Endodermal cell (in vitro differentiated cells): ENCODE measurements around the gene TCF7L2. TPM values are rescaled to one million over a fixed set of nuclear protein-coding genes. Genes with fewer than 3 reads are reported as not detected.

Source experiments
- DNase-seq: peaks from one replicate; pipeline ENCODE4 v3.0.0-alpha.2; 2017
- H3K27ac ChIP-seq: 2 replicates; pipeline ENCODE4 v1.5.1; 2013; ENCODE audit warnings: mild to moderate bottlenecking, low read depth, low read length, moderate library complexity
- H3K27me3 ChIP-seq: 2 replicates; pipeline ENCODE4 v1.6.1; 2013; ENCODE audit warnings: mild to moderate bottlenecking, low read length, moderate library complexity; ENCODE audit not compliant: insufficient read depth, control insufficient read depth, poor library complexity, severe bottlenecking
- H3K36me3 ChIP-seq: 2 replicates; pipeline ENCODE4 v1.7.0; 2013; ENCODE audit warnings: mild to moderate bottlenecking, low read length, moderate library complexity; ENCODE audit not compliant: control insufficient read depth, insufficient read depth
- H3K4me1 ChIP-seq: one replicate; pipeline ENCODE4 v1.7.0; 2013; ENCODE audit warnings: low read length; ENCODE audit not compliant: control insufficient read depth, insufficient read depth
- H3K4me3 ChIP-seq: 2 replicates; pipeline ENCODE4 v1.5.1; 2013; ENCODE audit warnings: mild to moderate bottlenecking, low read length, moderate library complexity
- H3K9ac ChIP-seq: 2 replicates; pipeline ENCODE4 v1.6.1; 2013; ENCODE audit warnings: mild to moderate bottlenecking, low read length, moderate library complexity; ENCODE audit not compliant: poor library complexity, severe bottlenecking; ENCODE audit errors: extremely low read depth
- H3K9me3 ChIP-seq: 2 replicates; pipeline ENCODE4 v1.6.1; 2013; ENCODE audit warnings: mild to moderate bottlenecking, low read length, moderate library complexity; ENCODE audit not compliant: control insufficient read depth
- H3K27ac Mint-ChIP-seq: 2 replicates; pipeline ENCODE4 v1.8.0; 2020; ENCODE audit warnings: mixed read lengths
- H3K27me3 Mint-ChIP-seq: 2 replicates; pipeline ENCODE4 v1.8.0; 2021; ENCODE audit warnings: mild to moderate bottlenecking, mixed read lengths; ENCODE audit not compliant: insufficient read depth
- H3K36me3 Mint-ChIP-seq: 2 replicates; pipeline ENCODE4 v1.8.0; 2020; ENCODE audit warnings: low read depth, mixed read lengths
- H3K4me1 Mint-ChIP-seq: 2 replicates; pipeline ENCODE4 v1.8.0; 2020; ENCODE audit warnings: mixed read lengths
- H3K4me3 Mint-ChIP-seq: 2 replicates; pipeline ENCODE4 v1.8.0; 2020; ENCODE audit warnings: mild to moderate bottlenecking, moderate library complexity, mixed read lengths
- H3K9me3 Mint-ChIP-seq: 2 replicates; pipeline ENCODE4 v1.8.0; 2020; ENCODE audit warnings: mild to moderate bottlenecking, mixed read lengths
- WGBS, 2 experiments: methylation state at CpG; one replicate each; pipeline versions ENCODE4 v1.1.5 to v1.1.7; 2013; ENCODE audit warnings: missing lambda C conversion rate in 2 of 2, mixed read lengths in 1 of 2; ENCODE audit not compliant: insufficient coverage in 1 of 2, insufficient read length in 1 of 2; 5-methylcytosine and 5-hydroxymethylcytosine counted together
- total RNA-seq, 2 donors: library from RNA; stranded (reverse); fragmentation: NEBNext Ultra II Directional in 1 of 2; extraction: Animal tissue kit (Norgen Biotek cat#: 25700) in 1 of 2; gene quantifications; 2 replicates in 1 of 2; 3 replicates in 1 of 2; pipeline ENCODE4 v1.2.1, GENCODE V29; 2021
- TF ChIP-seq, protein P1 (sequence below): fragments of 200-600 bp; sonication (generic); conservative IDR thresholded peaks from 2 replicates; pipeline ENCODE4 v1.5.0; 2021; ENCODE audit warnings: antibody characterized with exemption, mild to moderate bottlenecking

Gene TCF7L2
- total RNA-seq, 2 donors from 2014 or later, result 73.2 to 105 TPM

DNA sequence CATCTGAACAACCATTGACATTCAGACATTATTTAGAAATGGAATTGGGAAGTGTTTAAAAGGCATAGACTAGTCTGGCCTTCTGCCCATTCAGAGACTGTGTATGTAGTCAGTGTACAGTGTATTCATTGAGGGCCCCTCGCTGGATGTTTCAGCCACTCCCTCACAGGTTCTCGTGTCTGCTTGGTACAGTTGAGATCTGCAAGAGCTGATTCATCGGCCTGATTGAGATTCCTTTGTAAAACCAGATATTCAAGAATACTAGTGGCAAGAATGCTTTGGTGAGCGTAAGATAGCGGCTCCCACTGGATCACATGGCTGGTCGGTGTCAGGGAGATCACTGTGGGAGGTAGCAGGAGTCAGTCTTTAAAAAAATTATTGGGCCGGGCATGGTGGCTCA lies 119.5 kb downstream of the TCF7L2 start:
- Histone ChIP-seq H3K36me3 (peaks cover 58% of the 10 kb centered on the region), H3K9ac (no peak overlapping the region), H3K4me1 (peaks cover 25% of the 10 kb centered on the region), H3K27ac (no peak overlapping the region), H3K4me3 (no peak overlapping the region), H3K27me3 (no peaks in the 10 kb centered on the region), H3K9me3 (no peaks in the 10 kb centered on the region)
- no peaks in the 10 kb centered on the region for H3K9me3 Mint-ChIP-seq
- H3K27ac Mint-ChIP-seq, result peak overlapping the region; percentile 62
- DNase-seq, result no peak
- peaks cover 46% of the 10 kb centered on the region for H3K36me3 Mint-ChIP-seq
- H3K4me3 Mint-ChIP-seq, result no peak overlapping the region
- H3K27me3 Mint-ChIP-seq, result no peaks in the 10 kb centered on the region
- 98% methylated on average over 7 of the region's 7 CpGs for WGBS, 2 experiments
- H3K4me1 Mint-ChIP-seq, result peaks cover 44% of the 10 kb centered on the region
- TF ChIP-seq, protein P1, sequence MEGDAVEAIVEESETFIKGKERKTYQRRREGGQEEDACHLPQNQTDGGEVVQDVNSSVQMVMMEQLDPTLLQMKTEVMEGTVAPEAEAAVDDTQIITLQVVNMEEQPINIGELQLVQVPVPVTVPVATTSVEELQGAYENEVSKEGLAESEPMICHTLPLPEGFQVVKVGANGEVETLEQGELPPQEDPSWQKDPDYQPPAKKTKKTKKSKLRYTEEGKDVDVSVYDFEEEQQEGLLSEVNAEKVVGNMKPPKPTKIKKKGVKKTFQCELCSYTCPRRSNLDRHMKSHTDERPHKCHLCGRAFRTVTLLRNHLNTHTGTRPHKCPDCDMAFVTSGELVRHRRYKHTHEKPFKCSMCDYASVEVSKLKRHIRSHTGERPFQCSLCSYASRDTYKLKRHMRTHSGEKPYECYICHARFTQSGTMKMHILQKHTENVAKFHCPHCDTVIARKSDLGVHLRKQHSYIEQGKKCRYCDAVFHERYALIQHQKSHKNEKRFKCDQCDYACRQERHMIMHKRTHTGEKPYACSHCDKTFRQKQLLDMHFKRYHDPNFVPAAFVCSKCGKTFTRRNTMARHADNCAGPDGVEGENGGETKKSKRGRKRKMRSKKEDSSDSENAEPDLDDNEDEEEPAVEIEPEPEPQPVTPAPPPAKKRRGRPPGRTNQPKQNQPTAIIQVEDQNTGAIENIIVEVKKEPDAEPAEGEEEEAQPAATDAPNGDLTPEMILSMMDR, result no peak

DNA sequence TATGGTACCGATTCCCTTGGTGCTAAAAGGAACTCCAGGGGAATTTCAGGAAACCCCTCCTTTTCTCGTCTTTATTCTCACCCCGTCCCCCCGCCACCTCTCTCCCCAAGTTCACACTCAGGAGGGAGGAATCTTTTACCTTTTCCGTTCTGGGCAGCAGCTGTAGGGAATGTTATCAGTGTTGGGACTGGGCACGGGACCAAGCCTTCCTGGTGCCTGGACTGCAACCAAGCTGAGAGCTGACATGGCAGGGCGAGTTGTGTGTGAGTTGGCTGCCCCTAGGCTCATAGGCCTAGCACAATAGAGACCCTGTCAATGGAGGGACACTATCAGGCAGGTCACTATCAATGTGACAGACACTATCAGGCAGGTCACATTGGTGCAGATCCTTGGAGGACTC lies 121.4 kb downstream of the TCF7L2 start:
- peaks cover 15% of the 10 kb centered on the region for H3K4me1 ChIP-seq
- no peaks in the 10 kb centered on the region for H3K27me3 Mint-ChIP-seq
- H3K4me3 Mint-ChIP-seq, result no peak overlapping the region
- peak; percentile 65 for DNase-seq
- H3K9me3 ChIP-seq, result no peaks in the 10 kb centered on the region
- H3K27me3 ChIP-seq, result no peaks in the 10 kb centered on the region
- TF ChIP-seq, protein P1, result no peak
- no peaks in the 10 kb centered on the region for H3K9me3 Mint-ChIP-seq
- H3K36me3 Mint-ChIP-seq, result peaks cover 46% of the 10 kb centered on the region
- peak overlapping the region; percentile 40 for H3K27ac Mint-ChIP-seq
- H3K4me1 Mint-ChIP-seq, result peaks cover 44% of the 10 kb centered on the region
- H3K27ac ChIP-seq, result no peak overlapping the region
- no peak overlapping the region for H3K9ac ChIP-seq
- no peak overlapping the region for H3K4me3 ChIP-seq
- peaks cover 44% of the 10 kb centered on the region for H3K36me3 ChIP-seq
- WGBS, 2 experiments, result 83 to 92% methylated on average over 3 to 7 of the region's 7 CpGs

DNA sequence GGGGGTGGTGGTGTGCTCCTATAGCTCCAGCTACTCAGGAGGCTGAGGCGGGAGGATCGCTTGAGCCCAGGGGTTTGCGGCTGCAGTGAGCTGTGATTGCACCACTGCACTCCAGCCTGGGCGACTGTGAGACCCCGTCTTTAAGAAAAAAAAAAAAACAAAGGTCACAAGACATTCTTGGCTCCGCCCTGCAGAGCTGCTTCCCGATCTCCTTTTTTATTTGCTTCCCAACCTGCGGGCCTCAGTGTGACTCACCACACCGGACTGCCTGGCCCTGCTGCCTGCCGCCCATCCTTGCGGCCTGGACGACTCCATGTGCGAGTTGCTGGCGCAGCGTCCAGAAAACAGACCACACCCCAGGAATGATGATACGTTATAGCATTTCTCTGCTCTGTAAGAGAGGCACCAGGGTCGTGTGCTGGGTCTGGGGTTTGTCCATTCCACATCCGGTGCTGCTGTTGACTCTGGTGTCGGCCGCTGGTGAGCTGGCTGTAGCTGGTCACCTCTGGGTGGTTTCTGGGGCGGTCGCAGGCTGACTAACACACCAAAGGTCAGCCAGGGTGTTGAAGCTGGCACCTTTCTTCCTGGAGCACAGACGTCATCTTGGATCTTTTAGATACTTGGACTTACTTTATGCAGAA lies 123.6 kb downstream of the TCF7L2 start:
- Histone ChIP-seq H3K4me1 (peaks cover 15% of the 10 kb centered on the region), H3K36me3 (peaks cover 28% of the 10 kb centered on the region), H3K4me3 (no peak overlapping the region), H3K9me3 (no peaks in the 10 kb centered on the region), H3K9ac (no peak overlapping the region), H3K27me3 (no peaks in the 10 kb centered on the region), H3K27ac (no peak overlapping the region)
- Mint-ChIP-seq H3K36me3 (peaks cover 38% of the 10 kb centered on the region), H3K27ac (peak overlapping the region; percentile 86), H3K27me3 (no peaks in the 10 kb centered on the region), H3K9me3 (no peaks in the 10 kb centered on the region), H3K4me3 (no peak overlapping the region), H3K4me1 (peaks cover 58% of the 10 kb centered on the region)
- peak; percentile 87 for DNase-seq
- WGBS, 2 experiments, result 67 to 82% methylated on average over 21 to 23 of the region's 23 CpGs
- TF ChIP-seq, protein P1, result no peak
